Astrocyte of the spinal cord (primary cell): ENCODE data around the gene DMKN.

Experiments used
- DNase-seq: peaks from one replicate; pipeline ENCODE4 v3.0.0; 2011; ENCODE audit warnings: low read depth, low spot score
- H3K4me3 ChIP-seq: 2 replicates; pipeline ENCODE4 v1.5.1; 2011; ENCODE audit warnings: low read depth, mild to moderate bottlenecking, low read length, moderate library complexity
- in situ Hi-C: cut with HindIII; loops from 2 replicates; pipeline ENCODE4 v1.10.0; 2017; ENCODE audit warnings: low sequenced_read_pairs
- TF ChIP-seq, protein P1 (sequence below): IDR thresholded peaks from 2 replicates; pipeline ENCODE4 v1.5.1; 2012; ENCODE audit warnings: low read depth, mild to moderate bottlenecking, low read length, inconsistent platforms

DMKN gene

GRCh38 chr19:35498984-35499527 is 14.4 kb downstream of the DMKN start:
- H3K4me3 ChIP-seq = no peak overlapping the region
- in situ Hi-C loops = no loop called here
- DNase-seq = no peak
- TF ChIP-seq, protein P1, sequence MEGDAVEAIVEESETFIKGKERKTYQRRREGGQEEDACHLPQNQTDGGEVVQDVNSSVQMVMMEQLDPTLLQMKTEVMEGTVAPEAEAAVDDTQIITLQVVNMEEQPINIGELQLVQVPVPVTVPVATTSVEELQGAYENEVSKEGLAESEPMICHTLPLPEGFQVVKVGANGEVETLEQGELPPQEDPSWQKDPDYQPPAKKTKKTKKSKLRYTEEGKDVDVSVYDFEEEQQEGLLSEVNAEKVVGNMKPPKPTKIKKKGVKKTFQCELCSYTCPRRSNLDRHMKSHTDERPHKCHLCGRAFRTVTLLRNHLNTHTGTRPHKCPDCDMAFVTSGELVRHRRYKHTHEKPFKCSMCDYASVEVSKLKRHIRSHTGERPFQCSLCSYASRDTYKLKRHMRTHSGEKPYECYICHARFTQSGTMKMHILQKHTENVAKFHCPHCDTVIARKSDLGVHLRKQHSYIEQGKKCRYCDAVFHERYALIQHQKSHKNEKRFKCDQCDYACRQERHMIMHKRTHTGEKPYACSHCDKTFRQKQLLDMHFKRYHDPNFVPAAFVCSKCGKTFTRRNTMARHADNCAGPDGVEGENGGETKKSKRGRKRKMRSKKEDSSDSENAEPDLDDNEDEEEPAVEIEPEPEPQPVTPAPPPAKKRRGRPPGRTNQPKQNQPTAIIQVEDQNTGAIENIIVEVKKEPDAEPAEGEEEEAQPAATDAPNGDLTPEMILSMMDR = no peak

DNA sequence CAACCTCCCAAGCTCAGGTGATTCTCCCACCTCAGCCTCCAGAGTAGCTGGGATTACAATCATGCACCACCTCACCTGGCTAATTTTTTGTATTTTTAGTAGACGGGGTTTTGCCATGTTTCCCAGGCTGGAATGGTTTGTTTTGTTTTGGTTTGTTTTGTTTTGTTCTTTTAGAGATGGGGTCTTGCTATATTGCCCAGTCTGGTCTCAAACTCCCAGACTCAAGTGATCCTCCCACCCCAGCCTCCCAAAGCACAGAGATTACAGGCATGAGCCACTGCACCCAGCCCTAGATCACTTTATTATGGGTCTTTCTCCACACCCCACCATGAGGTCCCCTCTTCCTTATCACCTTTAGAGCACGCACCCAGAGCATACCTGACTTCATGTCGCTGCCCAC is 15.2 kb downstream of the DMKN start:
- in situ Hi-C loops = no loop called here
- no peak for DNase-seq
- TF ChIP-seq, protein P1 = no peak
- H3K4me3 ChIP-seq = no peak overlapping the region

- DNase-seq = no peak
- in situ Hi-C loops = no loop called here
- H3K4me3 ChIP-seq = no peak overlapping the region
- TF ChIP-seq, protein P1 = no peak
These were observed 16.0 kb downstream of the DMKN start for GRCh38 chr19:35497406-35497805.

GRCh38 chr19:35495107-35496064 is 18.1 kb downstream of the DMKN start:
- no peak overlapping the region for H3K4me3 ChIP-seq
- TF ChIP-seq, protein P1 = peak; percentile 99
- in situ Hi-C loops = no loop called here
- DNase-seq = peak; percentile 47

DNA sequence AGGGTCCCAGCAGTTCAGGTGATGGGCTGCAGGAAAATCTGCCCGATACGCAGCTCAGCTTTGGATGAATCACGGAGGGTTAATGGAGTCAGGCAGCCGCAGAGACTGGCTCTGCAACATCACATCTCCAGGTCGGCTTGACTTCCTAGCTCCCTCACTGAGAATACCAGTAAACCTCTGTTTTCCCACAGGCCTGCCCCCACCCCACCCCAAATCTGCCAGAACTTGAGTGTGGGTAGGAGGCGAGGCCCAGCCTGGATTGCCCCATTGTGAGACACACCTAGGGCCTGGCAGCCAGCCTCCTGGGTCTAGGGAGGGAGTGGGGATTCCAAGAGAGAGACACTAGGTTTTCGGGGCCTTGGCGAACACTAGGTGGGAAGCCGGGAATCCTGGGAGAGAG is 19.5 kb downstream of the DMKN start:
- in situ Hi-C loops = no loop called here
- DNase-seq = no peak
- TF ChIP-seq, protein P1 = no peak
- no peak overlapping the region for H3K4me3 ChIP-seq

- TF ChIP-seq, protein P1 = no peak
- H3K4me3 ChIP-seq = no peak overlapping the region
- DNase-seq = no peak
- in situ Hi-C loops = no loop called here
These were observed 21.6 kb downstream of the DMKN start for GRCh38 chr19:35491836-35492360.
